DMS114 treated with DMSO at 0.1 percent for 48 hours (cell line): Measurements from ENCODE around the gene AXDND1.
"Not testable (repeated sequence)": the region's sequence is repeated elsewhere in the genome, so short reads cannot be mapped to it uniquely, and the experiment has no call there.

Experiments
- DNase-seq: peaks from one replicate; lab custom pipeline; 2025; ENCODE audit not compliant: unreplicated experiment; lab: John Stamatoyannopoulos, UW

AXDND1 gene

DNA sequence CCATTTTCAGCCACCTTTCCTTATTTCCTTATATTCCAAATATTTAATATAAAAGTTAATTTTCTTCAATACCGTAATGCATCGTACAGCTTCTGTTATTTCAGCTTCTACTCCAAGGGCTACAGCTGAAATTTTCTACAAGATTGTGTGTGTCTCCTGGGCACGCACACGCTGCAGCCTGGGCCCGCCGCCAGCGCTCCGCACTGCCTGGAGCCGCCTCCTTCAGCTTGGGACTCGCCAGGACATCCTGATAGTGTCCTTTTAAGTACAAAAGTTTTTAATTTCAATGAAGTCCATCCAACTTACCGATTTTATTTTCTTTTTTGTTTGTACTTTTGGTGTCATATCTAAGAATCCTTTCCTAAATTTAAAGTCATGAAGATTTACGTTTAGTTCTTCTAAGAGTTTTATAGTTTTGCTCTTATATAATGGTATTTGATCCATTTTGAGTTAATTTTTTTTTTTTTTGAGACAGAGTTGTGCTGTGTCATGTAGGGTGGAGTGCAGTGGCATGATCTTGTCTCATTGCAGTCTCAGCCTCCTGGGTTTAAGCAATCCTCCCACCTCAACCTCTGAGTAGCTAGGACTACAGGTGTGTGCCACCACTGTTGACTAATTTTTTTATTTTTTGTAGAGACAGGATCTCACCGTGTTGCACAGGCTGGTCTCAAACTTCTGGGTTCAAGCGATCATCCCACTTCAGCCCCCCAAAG, 82.8 kb downstream of the AXDND1 start:
- DNase-seq = no peak

DNA sequence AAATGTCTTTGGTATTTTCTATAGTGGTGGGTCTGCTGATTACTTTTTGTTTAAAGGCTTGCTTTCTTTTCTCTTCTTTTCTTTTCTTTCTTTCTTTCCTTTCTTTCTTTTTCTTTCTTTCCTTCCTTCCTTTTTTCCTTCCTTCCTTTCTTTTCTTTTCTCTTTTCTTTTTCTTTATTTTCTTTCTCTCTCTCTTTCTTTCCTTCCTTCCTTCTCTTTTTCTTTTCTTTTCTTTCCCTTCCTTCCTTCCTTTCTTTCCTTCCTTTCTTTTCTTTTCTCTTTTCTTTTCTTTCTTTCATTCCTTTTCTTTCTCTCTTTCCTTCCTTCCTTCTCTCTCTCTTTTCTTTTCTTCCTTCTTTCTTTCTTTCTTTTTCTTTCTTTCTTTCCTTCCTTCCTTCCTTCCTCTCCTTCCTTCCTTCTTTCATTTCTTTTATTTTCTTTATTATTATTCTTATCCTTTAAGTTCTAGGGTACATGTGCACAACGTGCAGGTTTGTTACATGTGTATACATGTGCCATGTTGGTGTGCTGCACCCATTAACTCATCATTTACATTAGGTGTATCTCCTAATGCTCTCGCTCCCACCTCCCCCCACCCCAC, 93.9 kb downstream of the AXDND1 start:
- not testable (repeated sequence) for DNase-seq

DNA sequence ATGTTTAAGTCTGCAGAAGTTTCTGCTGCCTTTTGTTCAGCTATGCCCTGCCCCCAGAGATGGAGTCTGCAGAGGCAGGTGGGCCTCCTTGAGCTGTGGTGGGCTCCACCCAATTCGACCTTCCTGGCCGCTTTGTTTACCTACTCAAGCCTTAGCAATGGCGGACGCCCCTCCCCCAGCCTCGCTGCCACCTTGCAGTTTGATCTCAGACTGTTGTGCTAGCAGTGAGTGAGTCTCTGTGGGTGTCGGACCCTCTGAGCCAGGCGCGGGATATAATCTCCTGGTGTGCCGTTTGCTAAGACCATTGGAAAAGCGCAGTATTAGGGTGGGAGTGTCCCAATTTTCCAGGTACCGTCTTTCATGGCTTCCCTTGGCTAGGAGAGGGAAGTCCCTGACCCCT, 99.9 kb downstream of the AXDND1 start:
- not testable (repeated sequence) for DNase-seq

DNA sequence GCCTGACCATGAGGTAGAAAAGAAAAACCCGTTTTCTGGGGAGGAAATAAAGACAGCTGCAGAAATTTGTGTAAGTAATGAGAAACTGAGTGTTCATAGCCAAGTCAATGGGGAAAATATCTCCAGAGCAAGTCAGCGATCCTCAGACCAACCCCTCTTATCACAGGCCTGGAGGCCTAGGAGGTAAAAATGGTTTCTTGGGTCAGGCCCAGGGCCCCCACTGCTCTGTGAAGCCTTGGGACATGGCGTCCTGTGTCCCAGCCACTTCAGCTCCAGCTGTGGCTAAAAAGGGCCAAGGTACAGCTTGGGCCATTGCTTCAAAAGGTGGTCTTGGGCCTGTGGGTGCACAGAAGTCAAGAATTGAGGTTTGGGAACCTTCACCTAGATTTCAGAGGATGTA, 108.9 kb downstream of the AXDND1 start:
- no peak for DNase-seq

DNA sequence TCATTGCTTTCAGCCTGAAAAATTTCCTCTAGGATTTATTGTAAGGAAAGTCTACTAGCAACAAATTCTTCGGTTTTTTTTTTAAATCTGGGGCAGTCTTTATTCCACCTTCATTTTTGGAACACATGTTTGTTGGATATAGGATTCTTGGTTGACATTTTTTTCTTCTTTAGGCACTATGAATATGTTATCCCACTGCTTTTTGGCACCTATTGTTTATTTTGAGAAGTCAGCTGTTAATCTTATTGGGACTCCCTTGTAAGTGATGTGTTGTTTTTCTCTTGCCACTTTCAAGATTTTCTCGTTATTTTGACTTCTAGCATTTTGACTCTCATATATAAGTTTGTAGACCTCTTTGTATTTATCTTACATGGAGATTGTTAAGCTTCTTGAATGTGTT, 110.7 kb downstream of the AXDND1 start:
- DNase-seq = no peak

DNA sequence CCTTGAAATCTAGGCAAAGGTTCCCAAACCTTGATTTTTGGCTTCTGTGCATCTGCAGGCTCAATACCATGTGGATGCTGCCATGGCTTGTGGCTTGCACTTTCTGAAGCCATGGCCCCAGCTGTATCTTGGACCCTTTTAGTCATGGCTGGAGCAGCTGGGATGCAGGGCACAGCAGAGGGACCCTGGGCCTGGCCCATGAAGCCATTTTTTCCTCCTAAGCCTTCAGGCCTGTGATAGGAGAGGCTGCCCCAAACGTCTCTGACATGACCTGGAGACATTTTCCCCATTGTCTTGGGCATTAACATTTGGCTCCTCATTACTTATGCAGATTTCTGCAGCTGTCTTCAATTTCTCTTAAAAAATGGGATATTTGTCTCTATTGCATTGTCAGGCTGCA, 112.6 kb downstream of the AXDND1 start:
- DNase-seq = no peak

DNA sequence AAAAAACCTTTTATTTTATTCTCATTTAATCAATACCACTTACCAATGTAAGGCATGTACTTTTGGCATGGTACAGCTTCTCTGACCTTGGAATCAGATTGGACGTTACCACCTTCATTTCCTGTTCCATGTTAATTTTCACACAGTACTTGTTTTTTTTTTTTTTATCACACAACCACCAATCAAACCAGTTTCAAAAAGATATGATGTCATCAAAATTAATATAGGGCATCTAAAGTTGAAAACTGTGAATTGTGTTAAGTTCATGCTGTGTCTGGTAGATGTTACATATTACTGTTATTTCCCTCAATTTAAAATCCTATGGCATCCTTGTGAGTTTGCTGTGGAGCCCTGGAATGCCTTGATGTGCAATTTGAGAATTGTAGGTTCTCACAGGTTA, 124.8 kb downstream of the AXDND1 start:
- no peak for DNase-seq

DNA sequence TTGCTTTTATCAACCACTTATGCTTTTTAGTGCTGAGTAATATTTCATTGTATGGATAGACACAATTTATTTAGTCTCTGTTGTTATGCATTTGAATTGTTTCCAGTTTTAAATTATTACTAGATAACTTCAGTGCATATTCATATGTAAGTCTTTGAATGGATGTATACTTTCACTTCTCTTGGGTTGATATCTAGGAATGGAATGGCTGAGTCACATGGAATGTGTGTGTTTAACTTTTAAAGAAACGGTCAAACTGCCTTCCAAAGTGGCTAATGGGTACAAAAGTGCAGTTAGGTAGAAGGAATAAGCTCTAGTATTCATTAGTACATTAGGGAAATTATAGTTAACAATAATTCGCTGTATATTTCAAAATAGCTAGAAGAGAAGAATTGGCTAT, 127.6 kb downstream of the AXDND1 start:
- no peak for DNase-seq

DNA sequence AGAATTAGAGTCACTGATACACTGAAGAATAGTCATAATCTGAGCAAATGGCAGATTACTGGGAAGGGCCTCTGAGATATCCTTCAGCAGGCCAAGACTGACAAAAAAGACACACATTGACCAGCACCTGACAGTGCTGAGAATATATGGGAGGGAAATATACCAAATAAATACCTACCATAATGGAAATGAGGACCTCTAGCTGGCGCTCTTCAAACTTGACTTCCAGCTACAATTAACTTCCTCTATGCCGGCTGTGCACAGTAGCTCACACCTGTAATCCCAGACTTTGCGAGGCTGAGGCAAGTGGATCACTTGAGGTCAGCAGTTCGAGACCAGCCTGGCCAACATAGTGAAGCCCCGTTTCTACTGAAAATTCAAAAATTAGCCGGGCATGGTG, 140.4 kb downstream of the AXDND1 start:
- DNase-seq = no peak

DNA sequence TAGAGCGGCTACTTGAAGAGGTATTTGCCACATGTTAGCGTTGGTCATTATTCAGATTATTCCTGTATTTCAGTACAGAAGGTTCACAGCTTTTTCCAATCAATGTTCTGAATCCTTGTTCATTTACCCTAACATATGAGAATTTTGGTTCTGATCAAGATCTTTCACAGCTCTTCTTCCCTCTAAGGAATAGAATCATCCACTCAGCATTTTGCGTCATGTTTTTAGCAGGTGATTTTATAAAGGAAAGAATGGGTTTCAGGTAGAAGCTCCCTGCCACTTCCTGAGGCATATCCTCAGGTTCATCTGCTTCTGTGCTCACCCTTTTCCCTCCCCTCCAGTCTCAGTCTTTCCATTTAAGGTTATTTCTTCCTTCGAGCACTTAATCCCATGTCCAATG, 143.6 kb downstream of the AXDND1 start:
- no peak for DNase-seq

DNA sequence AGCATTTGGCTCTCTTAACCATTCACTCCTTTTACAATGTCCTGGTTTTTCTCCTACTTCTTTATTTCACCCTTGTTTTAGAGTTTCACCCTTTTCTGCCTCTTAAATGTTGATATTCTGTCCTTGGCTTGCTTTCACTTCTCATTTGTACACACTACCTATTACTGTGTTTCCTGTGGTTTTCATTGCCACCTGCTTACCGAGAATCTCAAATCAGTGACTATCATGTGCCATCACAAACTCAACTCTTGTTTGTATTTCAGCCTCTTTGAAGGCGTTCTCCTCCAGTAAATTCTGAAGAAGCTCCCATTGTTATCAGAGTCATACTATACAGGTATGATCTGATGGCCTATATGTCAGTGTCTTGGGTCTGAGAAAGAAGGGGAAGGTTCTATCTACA, 144.3 kb downstream of the AXDND1 start:
- DNase-seq = no peak

DNA sequence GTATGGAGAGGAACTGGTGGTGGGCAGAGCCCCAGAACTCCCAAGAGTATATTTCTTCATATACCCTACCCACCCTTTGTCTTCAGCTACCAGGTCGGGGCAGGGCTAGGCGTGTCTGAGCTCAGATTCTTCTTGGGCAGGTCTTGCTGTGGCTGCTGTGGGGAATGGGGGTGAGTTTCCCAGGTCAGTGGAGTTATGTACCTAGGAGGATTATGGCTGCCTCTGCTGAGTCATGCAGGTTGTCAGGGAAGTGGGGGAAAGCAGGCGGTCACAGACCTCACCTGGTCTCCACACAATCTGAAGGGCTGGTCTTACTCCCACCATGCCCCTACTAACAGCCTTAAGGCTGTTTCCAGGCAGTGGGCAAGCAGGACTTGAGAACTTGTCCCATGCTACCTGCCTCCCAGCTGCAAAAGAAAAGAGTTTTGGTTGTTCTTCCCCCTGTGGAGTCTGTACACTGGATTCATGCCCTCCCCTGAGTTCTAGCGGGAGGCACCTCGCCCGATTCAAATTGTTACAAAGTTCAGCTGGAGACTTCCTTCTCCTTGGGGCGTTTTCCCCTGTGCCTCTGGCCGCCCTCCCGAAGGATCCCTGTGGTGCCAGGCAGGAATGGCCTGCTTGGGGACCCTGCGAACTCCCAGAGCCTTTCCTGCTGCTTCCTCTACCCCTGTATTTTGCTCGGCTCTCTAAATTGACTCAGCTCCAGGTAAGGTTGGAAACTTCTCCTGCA, 151.4 kb downstream of the AXDND1 start:
- DNase-seq = no peak

DNA sequence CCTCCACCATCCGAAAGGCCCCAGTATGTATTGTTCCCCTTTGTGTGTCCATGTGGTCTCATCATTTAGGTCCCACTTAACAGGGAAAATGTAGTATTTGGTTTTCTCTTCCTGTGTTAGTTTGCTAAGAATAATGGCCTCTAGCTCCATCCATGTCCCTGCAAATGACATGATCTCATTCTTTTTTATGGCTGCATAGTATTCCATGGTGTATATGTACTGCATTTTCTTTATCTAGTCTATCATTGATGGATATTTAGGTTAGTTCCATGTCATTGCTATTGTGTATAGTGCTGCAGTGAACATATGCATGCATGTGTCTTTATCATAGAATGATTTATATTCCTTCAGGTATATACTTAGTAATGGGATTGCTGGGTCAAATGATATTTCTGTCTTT, 152.8 kb downstream of the AXDND1 start:
- DNase-seq = not testable (repeated sequence)

DNA sequence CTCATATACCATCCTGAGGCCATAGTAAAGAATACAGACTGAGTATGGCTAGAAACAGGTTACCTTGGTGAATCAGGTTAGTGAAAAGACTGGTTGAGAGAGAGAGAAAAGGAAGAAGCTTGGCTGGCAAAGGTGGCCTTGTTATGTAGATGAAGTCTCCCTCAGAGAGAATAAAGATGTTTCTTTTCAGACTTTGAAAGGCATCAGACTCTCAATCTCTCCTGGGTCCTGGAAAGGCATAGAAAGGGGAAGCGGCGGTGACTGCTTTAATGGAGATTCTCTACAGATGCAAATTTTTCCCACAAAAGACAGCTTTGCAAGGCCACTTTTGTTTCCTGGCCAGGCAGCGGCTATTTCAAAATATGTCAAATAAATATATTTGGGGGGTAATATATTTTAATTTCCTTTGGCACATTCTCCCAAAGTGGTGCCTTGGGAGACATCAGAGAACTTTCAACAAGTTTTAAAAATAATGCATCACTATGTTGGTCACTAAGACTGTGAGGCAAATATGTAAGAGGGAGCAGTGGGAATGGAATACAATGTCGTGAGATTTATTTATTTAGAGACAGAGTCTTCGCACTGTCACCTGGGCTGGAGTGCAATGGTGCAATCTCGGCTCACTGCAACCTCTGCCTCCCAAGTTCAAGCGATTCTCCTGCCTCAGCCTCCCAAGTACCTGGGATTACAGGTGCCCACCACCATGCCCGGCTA, 163.9 kb downstream of the AXDND1 start:
- DNase-seq = no peak

DNA sequence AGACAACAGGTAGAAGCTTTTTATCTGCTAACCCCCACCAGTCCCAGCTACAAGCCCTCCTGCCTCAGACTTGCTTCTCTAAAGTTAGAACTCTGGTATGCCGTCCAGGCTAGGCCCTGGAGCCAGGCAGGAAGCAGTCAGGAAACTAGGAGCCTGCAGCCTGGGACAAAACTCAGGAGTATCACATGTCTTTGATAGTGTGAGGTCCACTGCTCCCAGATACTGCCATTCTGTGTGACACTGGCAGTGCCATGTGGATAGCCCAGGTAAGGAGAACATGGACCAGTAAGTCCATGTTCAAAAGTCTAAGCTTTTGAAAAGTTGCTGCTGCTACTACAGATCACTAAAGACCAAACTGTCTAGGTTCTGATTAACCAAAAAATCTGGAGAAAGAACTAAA, 164.6 kb downstream of the AXDND1 start:
- no peak for DNase-seq

DNA sequence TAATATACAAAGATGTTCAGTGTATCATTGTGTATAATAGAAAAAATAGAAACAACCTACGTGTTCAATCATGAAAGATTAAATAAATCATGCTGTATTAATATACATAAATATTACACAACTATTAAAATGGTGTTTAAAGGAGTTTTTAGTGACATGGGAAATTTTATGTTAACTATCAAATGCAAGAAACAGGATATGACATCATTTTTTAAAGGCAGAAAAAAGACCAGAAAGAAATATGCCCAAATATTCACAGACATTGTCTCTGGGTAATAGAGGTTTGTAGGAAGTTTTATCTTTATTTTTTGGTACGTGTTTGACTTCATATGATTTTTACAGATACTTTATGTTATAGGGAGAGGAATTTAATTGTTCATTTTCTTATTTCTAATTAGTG, 176.0 kb downstream of the AXDND1 start:
- DNase-seq = no peak

DNA sequence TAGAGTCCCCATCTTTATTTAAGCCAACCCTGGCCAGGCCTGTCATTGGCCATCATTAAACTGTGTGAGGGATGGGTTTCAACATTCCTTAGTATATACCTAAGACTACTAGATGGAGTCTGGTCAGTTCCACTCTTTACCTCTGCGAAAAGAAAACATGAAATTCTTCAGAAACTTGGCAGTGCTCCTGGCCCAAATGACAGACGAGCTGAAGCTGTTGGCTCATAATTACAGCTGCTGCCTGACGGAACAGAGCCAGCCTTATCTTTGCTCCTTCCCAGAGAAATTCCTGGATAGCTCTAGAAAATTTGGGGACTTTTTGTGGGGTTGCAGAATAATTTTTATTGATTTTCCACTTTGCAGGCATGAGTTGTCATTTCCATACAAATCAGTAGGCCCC, 179.6 kb downstream of the AXDND1 start:
- DNase-seq = no peak

DNA sequence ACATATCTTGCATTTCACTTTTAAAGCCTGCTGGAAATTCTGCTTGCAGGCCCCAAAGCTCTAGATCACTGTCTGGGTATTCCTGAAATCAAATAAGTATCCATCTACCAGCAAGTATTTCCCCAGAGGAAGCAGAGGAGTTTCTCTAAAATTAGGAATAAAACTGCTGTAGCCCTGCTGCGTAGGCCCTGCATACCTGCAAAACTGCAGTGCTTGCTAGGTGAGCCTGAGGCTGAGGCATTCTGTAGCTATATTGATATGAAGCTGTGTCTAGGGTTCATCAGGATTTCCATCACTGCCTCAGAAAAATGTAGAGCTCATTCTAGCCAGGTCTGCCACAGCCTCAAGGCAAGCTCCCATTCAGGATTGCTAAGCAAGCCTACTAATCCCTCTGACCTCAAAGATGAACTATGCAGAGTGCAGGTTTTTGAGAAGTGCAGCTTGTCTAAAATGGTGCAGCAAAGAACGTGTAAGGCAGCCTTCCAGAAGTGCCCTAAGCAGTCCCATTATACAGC, 181.3 kb downstream of the AXDND1 start:
- no peak for DNase-seq

DNA sequence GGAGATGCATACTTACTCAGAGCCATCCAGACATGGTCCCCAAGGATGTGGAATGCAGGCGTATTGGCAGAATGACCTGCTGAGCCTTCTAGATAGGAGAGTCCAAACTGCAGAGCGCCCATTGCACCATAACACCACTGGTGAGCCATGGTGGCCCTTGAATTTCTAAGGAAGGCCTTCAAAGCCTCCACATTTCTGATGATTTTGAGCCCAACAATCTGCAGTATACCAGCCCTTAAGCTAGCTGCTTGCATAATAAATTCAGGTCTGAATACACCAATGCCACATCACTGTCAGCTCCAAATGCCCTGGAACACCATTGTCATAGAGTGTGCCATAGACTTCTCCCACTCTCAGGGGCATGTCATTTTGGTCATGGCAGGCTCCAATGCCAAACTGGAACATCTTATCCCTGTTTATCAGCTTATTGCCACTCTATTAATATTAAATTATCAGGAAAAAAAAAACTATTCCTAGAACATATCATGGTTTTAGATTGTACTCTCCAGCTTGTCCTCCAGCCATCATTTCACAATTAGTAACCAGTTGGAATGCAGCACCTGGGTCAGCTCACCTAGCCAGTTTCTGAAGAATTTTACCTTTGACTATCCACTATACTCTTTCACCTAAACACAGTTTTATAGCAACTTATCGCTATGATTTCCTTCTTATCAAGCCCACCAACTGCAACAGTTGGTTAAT, 183.0 kb downstream of the AXDND1 start:
- no peak for DNase-seq

DNA sequence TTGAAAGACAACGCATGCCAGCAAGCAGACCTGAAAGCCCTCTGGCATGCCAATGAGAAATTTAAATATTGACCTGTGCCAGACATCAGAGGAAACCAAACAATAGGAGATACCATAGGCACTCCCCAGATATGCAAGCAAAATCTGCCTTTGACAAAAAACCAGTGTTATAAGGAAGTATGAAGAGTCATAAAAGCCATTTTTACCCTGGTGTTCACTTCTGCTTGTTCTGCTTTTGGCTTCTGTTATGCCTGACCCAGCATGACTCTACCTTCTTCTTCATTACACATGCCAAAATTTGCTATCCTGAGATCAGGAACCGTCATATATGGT, 183.6 kb downstream of the AXDND1 start:
- no peak for DNase-seq
